GM19455 (cell line): ENCODE data around the gene BCLAF1.
"Not testable (repeated sequence)": the region's sequence is repeated elsewhere in the genome, so short reads cannot be mapped to it uniquely, and the experiment has no call there.

ENCODE experiments used
- ATAC-seq: cut with Tn5 transposase; IDR thresholded peaks from one replicate; pipeline ENCODE4 v1.9.1; 2021; ENCODE audit not compliant: unreplicated experiment

BCLAF1 gene

GRCh38 chr6:136250686-136251008, 39.0 kb downstream of the BCLAF1 start:
- ATAC-seq, result peak; percentile 6

- ATAC-seq, result peak; percentile 97
Observed at GRCh38 chr6:136249811-136250685, 39.6 kb downstream of the BCLAF1 start, which contains the start of gene MTFR2. Gene MTFR2, minus strand, starts transcription at chr6:136250311. Its CDS starts 1,212 bp downstream, at chr6:136249099.

- no peak for ATAC-seq
Observed at GRCh38 chr6:136249336-136249735, 40.3 kb downstream of the BCLAF1 start.

GRCh38 chr6:136244061-136244616, 45.5 kb downstream of the BCLAF1 start:
- no peak for ATAC-seq

GRCh38 chr6:136236466-136237293, 53.0 kb downstream of the BCLAF1 start:
- no peak for ATAC-seq

GRCh38 chr6:136235233-136235564, 54.4 kb downstream of the BCLAF1 start:
- ATAC-seq, result no peak

GRCh38 chr6:136232701-136233100, 56.9 kb downstream of the BCLAF1 start:
- no peak for ATAC-seq

GRCh38 chr6:136230219-136230853, 59.3 kb downstream of the BCLAF1 start:
- no peak for ATAC-seq

GRCh38 chr6:136228814-136229213, 60.8 kb downstream of the BCLAF1 start:
- no peak for ATAC-seq

GRCh38 chr6:136226674-136227377, 62.8 kb downstream of the BCLAF1 start:
- peak; percentile 13 for ATAC-seq

- ATAC-seq, result peak; percentile 82
Observed at GRCh38 chr6:136226027-136226673, 63.5 kb downstream of the BCLAF1 start.

GRCh38 chr6:136225496-136225895, 64.2 kb downstream of the BCLAF1 start:
- no peak for ATAC-seq

- ATAC-seq, result not testable (repeated sequence)
Observed at GRCh38 chr6:136224974-136225373, 64.7 kb downstream of the BCLAF1 start.

GRCh38 chr6:136216503-136217401, 72.9 kb downstream of the BCLAF1 start:
- no peak for ATAC-seq

- no peak for ATAC-seq
Observed at GRCh38 chr6:136213853-136214252, 75.8 kb downstream of the BCLAF1 start.

GRCh38 chr6:136213012-136213539, 76.6 kb downstream of the BCLAF1 start:
- no peak for ATAC-seq

GRCh38 chr6:136212608-136213007, 77.0 kb downstream of the BCLAF1 start:
- no peak for ATAC-seq

- ATAC-seq, result no peak
Observed at GRCh38 chr6:136210398-136211165, 79.1 kb downstream of the BCLAF1 start.
